Activated T-cell treated with anti-CD3 and anti-CD28 coated beads for 48 hours (primary cell): Measurements from ENCODE around the gene TMOD2.

Experiments
- DNase-seq: peaks from one replicate; pipeline ENCODE4 v3.0.0-alpha.2; 2020; ENCODE audit warnings: low read depth

TMOD2 gene

DNA sequence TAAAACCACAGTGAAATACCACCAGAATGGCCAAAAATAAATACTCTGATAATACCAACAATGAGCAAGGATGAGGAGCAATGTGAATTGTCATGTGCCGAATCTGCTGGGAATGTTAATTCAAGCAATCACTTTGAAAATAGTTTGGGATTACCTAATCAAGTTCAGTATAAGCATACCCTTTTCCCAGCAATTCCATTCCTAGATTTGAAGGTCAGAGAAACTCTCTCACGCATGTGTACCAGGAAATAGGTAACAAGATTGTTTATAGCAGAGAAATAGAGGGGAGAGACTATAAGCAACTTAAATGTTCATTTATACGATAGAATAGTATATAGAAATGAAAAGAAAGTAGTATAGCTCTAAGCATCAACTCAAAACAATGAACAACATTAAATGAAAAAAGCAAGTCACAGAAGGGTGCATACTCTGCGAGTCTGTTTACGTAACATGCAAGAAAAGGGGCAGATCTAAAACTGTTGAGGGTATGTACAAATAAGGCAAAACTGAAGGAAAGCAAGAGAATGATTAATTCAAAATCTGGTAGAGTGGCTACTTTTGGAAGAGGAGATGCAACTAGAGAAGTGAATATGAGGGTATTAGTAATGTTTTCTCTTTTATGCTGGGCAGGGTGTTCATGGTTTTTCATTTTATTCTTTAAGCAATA, 105.5 kb downstream of the TMOD2 start:
- DNase-seq: no peak

DNA sequence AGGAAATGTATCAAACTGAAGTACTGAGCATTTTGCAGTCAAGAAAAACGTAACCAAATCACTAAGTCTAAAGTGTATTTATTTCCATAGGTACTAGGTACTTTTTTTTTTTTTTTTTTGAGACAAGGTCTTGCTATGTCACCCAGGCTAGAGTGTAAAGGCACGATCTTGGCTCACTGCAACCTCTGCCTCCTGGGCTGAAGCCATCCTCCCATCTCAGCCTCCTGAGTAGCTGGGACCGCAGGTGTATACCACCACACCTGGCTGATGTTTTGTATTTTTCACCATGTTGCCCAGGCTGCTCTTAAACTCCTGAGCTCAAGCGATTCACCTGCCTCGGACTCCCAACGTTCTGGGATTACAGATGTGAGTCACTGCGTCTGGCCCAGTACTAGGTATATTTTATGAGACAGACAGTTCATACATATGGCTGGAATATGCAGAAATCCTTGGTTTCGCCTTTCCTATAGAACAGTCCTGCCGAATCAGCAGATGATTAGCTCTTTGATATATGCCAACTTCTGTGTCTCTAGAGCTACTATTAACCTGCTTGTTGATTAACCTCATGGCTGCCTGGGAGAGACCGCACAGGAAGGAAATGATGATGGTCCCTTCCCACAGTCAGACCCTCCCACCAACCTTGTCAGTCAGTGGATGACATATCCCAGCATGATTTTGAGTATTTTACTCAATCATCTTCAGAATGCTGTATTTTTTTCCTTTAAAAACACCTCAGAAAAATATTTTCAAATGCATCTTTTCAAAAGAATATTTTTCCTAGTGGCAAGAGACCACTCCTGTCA, 110.4 kb downstream of the TMOD2 start:
- DNase-seq: peak; percentile 45

DNA sequence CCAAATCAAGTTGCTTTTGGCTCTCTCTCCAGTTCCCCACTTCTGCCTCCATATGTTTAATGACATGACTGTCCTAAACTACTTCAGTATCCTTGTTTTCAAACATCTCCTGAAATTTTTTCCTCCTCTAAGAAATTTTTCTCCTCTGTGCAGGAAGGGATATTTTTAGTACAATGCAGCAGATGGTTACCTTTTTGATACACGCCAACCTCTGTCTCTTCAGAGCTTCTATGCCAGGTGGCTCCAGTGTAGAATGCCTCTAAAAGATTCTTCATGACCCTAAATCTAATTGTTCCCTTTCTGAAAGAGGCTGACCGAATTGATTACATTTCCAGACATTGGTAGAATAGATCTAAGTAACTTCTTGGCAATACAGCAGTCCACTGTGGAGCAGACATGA, 111.7 kb downstream of the TMOD2 start:
- DNase-seq: no peak

GRCh38 chr15:51864408-51865056, 113.1 kb downstream of the TMOD2 start:
- no peak for DNase-seq

DNA sequence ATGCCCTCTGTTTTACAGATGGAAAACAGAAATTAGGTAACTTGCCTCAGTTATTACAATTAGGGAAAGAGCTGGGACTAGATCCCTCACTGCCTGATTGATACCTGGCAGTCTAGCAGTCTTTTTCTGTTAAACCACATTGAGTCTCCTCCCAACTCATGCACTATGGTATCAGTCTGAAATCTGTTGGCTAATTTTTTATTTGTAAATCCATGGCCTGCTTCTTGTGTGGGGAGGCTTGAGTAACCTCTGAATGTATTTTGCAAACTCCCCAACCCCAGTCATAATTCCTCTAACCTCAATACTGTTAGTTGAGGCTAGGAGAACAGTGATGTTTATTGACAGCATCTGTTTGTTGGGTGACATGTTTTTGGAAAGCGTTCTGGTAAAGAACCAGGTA, 113.9 kb downstream of the TMOD2 start:
- DNase-seq: no peak
